GM12891 (cell line): Measurements from ENCODE around the gene ST14.
A peak's percentile ranks its signal among the peaks of the same experiment; 100 is the strongest.

Experiments
- DNase-seq: peaks from one replicate; pipeline ENCODE4 v3.0.0; 2011; ENCODE audit warnings: low spot score; ENCODE audit not compliant: insufficient read length
- FAIRE-seq: peaks from 2 replicates; lab custom pipeline; 2011; peaks lifted over from hg19 to GRCh38; lab: Jason Lieb, UNC
- PAX5 ChIP-seq: IDR thresholded peaks from 2 replicates; pipeline ENCODE4 v1.6.1; 2011; ENCODE audit warnings: low read length, moderate library complexity, mild to moderate bottlenecking; ENCODE audit not compliant: insufficient read depth, severe bottlenecking
- POLR2A ChIP-seq: IDR thresholded peaks from 2 replicates; pipeline ENCODE4 v1.6.1; 2011; ENCODE audit warnings: low read depth, low read length, control low read depth
- POLR2AphosphoS5 ChIP-seq: IDR thresholded peaks from 2 replicates; pipeline ENCODE4 v1.6.1; 2011; ENCODE audit warnings: low read depth, low read length, control low read depth
- POU2F2 ChIP-seq: IDR thresholded peaks from 2 replicates; pipeline ENCODE4 v1.6.1; 2011; ENCODE audit warnings: low read depth, mild to moderate bottlenecking, control low read depth, low read length, moderate library complexity
- SPI1 ChIP-seq: IDR thresholded peaks from 2 replicates; pipeline ENCODE4 v1.6.1; 2011; ENCODE audit warnings: low read depth, low read length, control low read depth
- TAF1 ChIP-seq: IDR thresholded peaks from 2 replicates; pipeline ENCODE4 v1.6.1; 2011; ENCODE audit warnings: low read depth, low read length, control low read depth

Gene ST14

GRCh38 chr11:130209954-130210854 lies 50.6 kb downstream of the ST14 start:
- DNase-seq (no peak), FAIRE-seq (no peak)

GRCh38 chr11:130211144-130211543 lies 51.6 kb downstream of the ST14 start:
- no peak for FAIRE-seq
- no peak for TF ChIP-seq POLR2A
- no peak for TF ChIP-seq POLR2AphosphoS5
- DNase-seq = no peak

More at GRCh38 chr11:130209954-130210854, 50.6 kb downstream of the ST14 start:
- TF ChIP-seq POU2F2 (no peak), POLR2AphosphoS5 (no peak), SPI1 (no peak), TAF1 (no peak), POLR2A (no peak), PAX5 (no peak)

- FAIRE-seq (no peak), DNase-seq (no peak)
- no peak for TF ChIP-seq POLR2A
- no peak for TF ChIP-seq PAX5
- no peak for TF ChIP-seq POLR2AphosphoS5
- no peak for TF ChIP-seq POU2F2
- TF ChIP-seq SPI1 = no peak
- no peak for TF ChIP-seq TAF1
Measured at GRCh38 chr11:130211781-130212401, 52.3 kb downstream of the ST14 start.

- FAIRE-seq = no peak
- DNase-seq = no peak
- TF ChIP-seq TAF1 (no peak), PAX5 (no peak), POLR2A (no peak), SPI1 (no peak), POU2F2 (no peak), POLR2AphosphoS5 (no peak)
Measured at GRCh38 chr11:130212431-130212961, 52.9 kb downstream of the ST14 start.

GRCh38 chr11:130213143-130213978 lies 53.8 kb downstream of the ST14 start:
- FAIRE-seq = peak; percentile 89

GRCh38 chr11:130213979-130214281 lies 54.3 kb downstream of the ST14 start:
- FAIRE-seq (peak; percentile 86), DNase-seq (no peak)
- TF ChIP-seq TAF1 (no peak), PAX5 (no peak), POU2F2 (no peak), SPI1 (no peak), POLR2AphosphoS5 (no peak), POLR2A (no peak)

More at GRCh38 chr11:130213143-130213978, 53.8 kb downstream of the ST14 start:
- DNase-seq = peak; percentile 80
- TF ChIP-seq SPI1 (no peak), PAX5 (no peak), POLR2AphosphoS5 (no peak), TAF1 (no peak), POU2F2 (no peak), POLR2A (no peak)

GRCh38 chr11:130214861-130215530 lies 55.4 kb downstream of the ST14 start:
- FAIRE-seq = no peak
- DNase-seq = no peak
- TF ChIP-seq POLR2A (no peak), SPI1 (no peak), POU2F2 (no peak)

- no peak for FAIRE-seq
- DNase-seq = no peak
- TF ChIP-seq POLR2AphosphoS5 (no peak), POLR2A (no peak), POU2F2 (no peak), SPI1 (no peak)
Measured at GRCh38 chr11:130215531-130216220, 56.1 kb downstream of the ST14 start.

GRCh38 chr11:130216221-130216550 lies 56.6 kb downstream of the ST14 start:
- no peak for DNase-seq
- TF ChIP-seq PAX5 (no peak), SPI1 (no peak), POLR2A (no peak), POU2F2 (no peak), TAF1 (no peak), POLR2AphosphoS5 (no peak)
- no peak for FAIRE-seq
